BJ (cell line): ENCODE measurements around the gene SLC9A5. TPM values are rescaled to one million over a fixed set of nuclear protein-coding genes. Genes with fewer than 3 reads are reported as not detected.

Source experiments
- CTCF ChIA-PET: fragments of 350-600 bp; formaldehyde crosslinking; extraction: SDS; loops from one replicate; lab custom pipeline; 2021; ENCODE audit warnings: antibody characterized with exemption, inconsistent platforms; lab: Yijun Ruan, JAX
- POLR2A ChIA-PET: fragments of 300-600 bp; sonication (Branson Sonifier 250); formaldehyde crosslinking; extraction: SDS; loops from one replicate; lab custom pipeline; 2021; ENCODE audit warnings: antibody characterized with exemption; lab: Charles Lee
- DNase-seq: peaks from one replicate; pipeline ENCODE4 v3.0.0-alpha.2; 2011; ENCODE audit warnings: low read depth
- H3K27me3 ChIP-seq: 2 replicates; pipeline ENCODE4 v1.6.0; 2011; ENCODE audit warnings: low read length; ENCODE audit not compliant: control insufficient read depth, insufficient read depth
- H3K36me3 ChIP-seq: 2 replicates; pipeline ENCODE4 v1.5.1; 2011; ENCODE audit warnings: low read length; ENCODE audit not compliant: control insufficient read depth, insufficient read depth
- H3K4me3 ChIP-seq: 2 replicates; pipeline ENCODE4 v1.5.1; 2011; ENCODE audit warnings: low read depth, mild to moderate bottlenecking, control low read depth, low read length
- polyA plus RNA-seq: library from polyadenylated mRNA; depleted of rRNA; stranded (reverse); fragments of >200 nt; gene quantifications from 2 replicates; pipeline ENCODE4 v1.2.3, GENCODE V29; 2011
- TF ChIP-seq, protein P1 (sequence below): IDR thresholded peaks from 2 replicates; pipeline ENCODE4 v1.5.1; 2011; ENCODE audit warnings: low read depth, mild to moderate bottlenecking, control low read depth, inconsistent platforms, low read length, moderate library complexity; ENCODE audit not compliant: insufficient read depth

Gene SLC9A5
- polyA plus RNA-seq, 1 experiment = 2.6 TPM

DNA sequence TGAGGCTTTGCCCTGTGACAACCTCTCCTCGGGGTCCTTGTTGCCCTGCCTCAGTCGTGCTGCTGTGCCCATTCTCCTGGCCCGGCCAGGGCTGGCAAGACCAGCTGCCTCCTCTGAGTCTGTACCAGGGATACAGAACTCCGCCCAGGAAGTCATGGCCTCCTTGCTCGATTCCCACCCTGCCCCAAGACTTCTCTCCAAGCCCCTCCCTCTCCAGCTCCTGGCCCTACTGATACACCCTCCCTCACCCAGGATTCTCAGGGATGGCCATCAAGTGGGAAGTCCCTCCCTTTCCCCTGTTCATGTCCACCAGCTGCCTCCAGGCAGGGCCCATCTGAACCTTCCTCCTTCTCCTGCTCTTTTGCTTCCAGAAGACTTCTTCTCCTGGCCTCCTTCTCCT lies 33.1 kb upstream of the SLC9A5 start:
- no peaks in the 10 kb centered on the region; the same call in none of the 2 replicates for H3K36me3 ChIP-seq
- CTCF ChIA-PET = interaction anchor here (0.6 to 1.4 kb wide), 3 partner anchors 17 to 255 kb away, joined by 3 read pairs; partner anchors contain the start of gene ELMO3

DNA sequence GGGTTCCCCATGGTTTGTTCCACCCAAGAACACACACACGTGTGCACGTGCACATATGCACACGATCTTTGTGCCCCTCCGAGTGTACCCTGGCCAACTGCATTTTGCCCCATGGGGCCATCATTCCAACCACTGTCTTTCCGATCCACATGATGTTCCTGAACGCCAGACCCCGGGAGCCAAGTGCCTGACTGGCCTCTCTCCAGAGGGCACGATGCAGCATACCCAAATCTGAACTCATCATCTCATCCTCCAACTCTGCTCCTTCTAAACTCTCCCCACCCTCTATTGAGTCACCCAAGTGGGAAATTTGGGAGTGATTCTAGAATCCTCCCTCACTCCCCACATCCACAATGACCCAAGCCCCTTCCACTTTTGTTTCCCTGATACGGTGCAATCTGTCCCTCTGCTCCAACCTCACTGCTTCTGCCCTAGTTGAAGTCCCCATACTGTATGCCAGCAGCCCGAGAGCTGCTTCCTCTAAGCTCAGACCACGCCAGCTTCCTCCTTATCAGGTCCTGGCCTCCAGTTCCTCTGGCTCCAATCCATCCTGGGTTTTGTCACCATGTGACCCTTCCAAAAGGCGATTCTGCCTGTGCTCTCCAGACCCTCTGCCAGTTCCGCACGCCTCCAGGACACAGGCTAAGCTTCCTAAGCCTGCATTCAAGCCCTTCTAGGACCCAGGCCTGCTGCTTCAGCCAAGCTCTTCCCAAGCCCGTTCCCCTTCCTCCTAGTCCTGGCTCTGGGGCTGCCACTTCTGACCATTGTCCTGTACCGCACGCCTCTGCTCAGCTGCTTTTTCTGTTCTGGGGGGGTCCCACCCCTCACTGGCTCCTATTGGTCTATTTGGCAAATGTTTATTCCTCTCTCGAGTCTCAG lies 31.9 kb upstream of the SLC9A5 start:
- DNase-seq = no peak
- TF ChIP-seq, protein P1, sequence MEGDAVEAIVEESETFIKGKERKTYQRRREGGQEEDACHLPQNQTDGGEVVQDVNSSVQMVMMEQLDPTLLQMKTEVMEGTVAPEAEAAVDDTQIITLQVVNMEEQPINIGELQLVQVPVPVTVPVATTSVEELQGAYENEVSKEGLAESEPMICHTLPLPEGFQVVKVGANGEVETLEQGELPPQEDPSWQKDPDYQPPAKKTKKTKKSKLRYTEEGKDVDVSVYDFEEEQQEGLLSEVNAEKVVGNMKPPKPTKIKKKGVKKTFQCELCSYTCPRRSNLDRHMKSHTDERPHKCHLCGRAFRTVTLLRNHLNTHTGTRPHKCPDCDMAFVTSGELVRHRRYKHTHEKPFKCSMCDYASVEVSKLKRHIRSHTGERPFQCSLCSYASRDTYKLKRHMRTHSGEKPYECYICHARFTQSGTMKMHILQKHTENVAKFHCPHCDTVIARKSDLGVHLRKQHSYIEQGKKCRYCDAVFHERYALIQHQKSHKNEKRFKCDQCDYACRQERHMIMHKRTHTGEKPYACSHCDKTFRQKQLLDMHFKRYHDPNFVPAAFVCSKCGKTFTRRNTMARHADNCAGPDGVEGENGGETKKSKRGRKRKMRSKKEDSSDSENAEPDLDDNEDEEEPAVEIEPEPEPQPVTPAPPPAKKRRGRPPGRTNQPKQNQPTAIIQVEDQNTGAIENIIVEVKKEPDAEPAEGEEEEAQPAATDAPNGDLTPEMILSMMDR = no peak
- H3K36me3 ChIP-seq = no peaks in the 10 kb centered on the region; the same call in 1 of the 2 replicates
- H3K4me3 ChIP-seq = no peak overlapping the region
- ChIA-PET POLR2A (no interaction called here), CTCF (interaction anchor here (1.0 kb wide), 1 partner anchor 10 kb away, joined by 3 read pairs; the partner anchor contains the start of gene TMEM208)
- no peaks in the 10 kb centered on the region for H3K27me3 ChIP-seq

More for the DNA sequence above, 33.1 kb upstream of the SLC9A5 start:
- H3K27me3 ChIP-seq = no peaks in the 10 kb centered on the region
- POLR2A ChIA-PET = no interaction called here
- DNase-seq = no peak
- TF ChIP-seq, protein P1 = no peak
- no peak overlapping the region for H3K4me3 ChIP-seq

DNA sequence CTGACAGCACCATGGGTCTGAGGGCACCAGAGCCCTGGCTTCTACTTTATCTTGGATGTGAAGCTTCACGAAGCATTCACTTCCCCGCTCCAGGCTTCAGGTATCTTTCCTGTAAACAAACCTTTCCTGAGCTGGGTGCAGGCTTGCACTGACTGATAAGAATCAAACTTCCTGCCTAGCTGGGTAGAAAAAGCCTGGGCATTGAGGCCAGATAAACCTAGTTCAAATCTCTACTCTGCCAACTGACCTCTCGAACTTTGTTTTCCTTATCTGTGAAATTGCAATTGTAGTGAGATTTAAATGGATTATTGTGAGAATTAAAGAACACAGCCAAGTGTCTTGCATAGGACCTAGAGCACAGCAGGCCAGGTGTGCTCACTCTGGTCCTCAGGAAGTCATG lies 24.8 kb upstream of the SLC9A5 start:
- ChIA-PET POLR2A (no interaction called here), CTCF (interaction anchor here (0.7 to 1.2 kb wide), 2 partner anchors 22 to 39 kb away, joined by 3 read pairs; no protein-coding TSS in a partner anchor)
- Histone ChIP-seq H3K36me3 (peaks cover 6% of the 10 kb centered on the region), H3K27me3 (no peaks in the 10 kb centered on the region), H3K4me3 (no peak overlapping the region)
- DNase-seq = no peak
- TF ChIP-seq, protein P1 = no peak

DNA sequence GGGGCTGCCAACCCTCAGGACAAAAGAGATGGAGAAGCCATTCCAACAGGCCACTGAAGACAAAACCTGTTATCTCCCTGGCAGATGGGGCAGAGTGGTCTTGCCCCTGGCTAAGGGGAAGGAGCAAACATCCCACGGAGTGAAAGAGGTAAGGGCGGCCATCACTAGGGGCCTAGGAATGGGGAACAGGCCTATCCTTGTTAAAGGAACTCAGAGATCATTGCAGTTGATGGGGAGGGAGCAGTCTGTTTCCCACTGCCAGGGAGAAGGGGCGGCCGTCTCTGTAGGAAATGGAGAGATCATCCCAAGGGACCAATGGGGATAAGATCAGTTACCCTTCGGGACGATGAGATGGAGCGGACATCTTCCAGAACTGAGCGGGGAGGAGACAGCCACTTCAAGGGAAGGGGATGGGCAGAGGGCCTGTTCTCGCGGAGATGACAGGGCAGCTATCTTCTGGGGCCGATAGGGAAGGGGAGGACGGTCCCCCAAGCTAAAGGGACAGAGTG lies 22.4 kb upstream of the SLC9A5 start:
- Histone ChIP-seq H3K36me3 (peaks cover 22% of the 10 kb centered on the region), H3K4me3 (peak overlapping the region; percentile 98), H3K27me3 (no peaks in the 10 kb centered on the region)
- DNase-seq = no peak
- POLR2A ChIA-PET = interaction anchor here (0.6 to 0.8 kb wide), 2 partner anchors 15 to 52 kb away, joined by 3 to 4 read pairs; no protein-coding TSS in a partner anchor
- TF ChIP-seq, protein P1 = no peak
- CTCF ChIA-PET = interaction anchor here (1.0 to 2.3 kb wide), 7 partner anchors 9 to 43 kb away, joined by 3 to 15 read pairs (median 4); partner anchors contain the start of genes FHOD1 and MATCAP1
